GM12878 (cell line): ENCODE measurements around the gene PDCD6IP.

Source experiments
- EZH2 ChIP-seq: IDR thresholded peaks from 2 replicates; pipeline ENCODE4 v1.6.1; 2012; ENCODE audit warnings: low read depth, mild to moderate bottlenecking, control low read depth, inconsistent platforms, low read length, borderline replicate concordance; ENCODE audit not compliant: control insufficient read depth
- FOXK2 ChIP-seq: fragments of 450-650 bp; IDR thresholded peaks from 2 replicates; pipeline ENCODE4 v1.6.1; 2017; ENCODE audit warnings: mild to moderate bottlenecking, moderate library complexity
- FOXM1 ChIP-seq: IDR thresholded peaks from 2 replicates; pipeline ENCODE4 v1.6.1; 2012; ENCODE audit warnings: low read depth, mild to moderate bottlenecking, inconsistent platforms, low read length, moderate library complexity
- GABPA ChIP-seq: IDR thresholded peaks from 2 replicates; pipeline ENCODE4 v1.6.1; 2014; ENCODE audit warnings: antibody characterized with exemption, low read depth, mild to moderate bottlenecking, inconsistent platforms
- NR2C1 ChIP-seq: fragments of 450-650 bp; IDR thresholded peaks from 2 replicates; pipeline ENCODE4 v1.6.1; 2017; ENCODE audit warnings: antibody characterized with exemption, mild to moderate bottlenecking, moderate library complexity
- NR2C2 ChIP-seq: IDR thresholded peaks from 2 replicates; pipeline ENCODE4 v1.6.1; 2011; ENCODE audit warnings: borderline replicate concordance, low read depth; ENCODE audit not compliant: control insufficient read depth, insufficient read length
- POLR2A ChIP-seq: IDR thresholded peaks from 2 replicates; pipeline ENCODE4 v1.6.1; 2011; ENCODE audit warnings: low read depth, mild to moderate bottlenecking, low read length
- POLR2AphosphoS5 ChIP-seq: IDR thresholded peaks from 2 replicates; pipeline ENCODE4 v1.6.1; 2011; ENCODE audit warnings: mild to moderate bottlenecking, low read length, inconsistent platforms
- SMAD5 ChIP-seq: IDR thresholded peaks from 2 replicates; pipeline ENCODE4 v1.6.1; 2016; ENCODE audit warnings: antibody characterized with exemption, low read depth
- TBL1XR1 ChIP-seq: IDR thresholded peaks from 2 replicates; pipeline ENCODE4 v1.6.1; 2012; ENCODE audit warnings: low read depth, low read length, improper control_type of control experiment
- ZBED1 ChIP-seq: IDR thresholded peaks from 2 replicates; pipeline ENCODE4 v1.6.1; 2016; ENCODE audit warnings: borderline replicate concordance
- TF ChIP-seq, protein P1 (sequence below): IDR thresholded peaks from 2 replicates; pipeline ENCODE4 v1.6.1; 2012; ENCODE audit warnings: low read depth, low read length, improper control_type of control experiment
- TF ChIP-seq, protein P2 (sequence below): IDR thresholded peaks from 2 replicates; pipeline ENCODE4 v1.6.1; 2011; ENCODE audit warnings: low read depth, mild to moderate bottlenecking, low read length, moderate library complexity, borderline replicate concordance; ENCODE audit errors: extremely low read depth
- TF ChIP-seq, protein P3 (sequence below): IDR thresholded peaks from 2 replicates; pipeline ENCODE4 v1.6.1; 2011; ENCODE audit warnings: mild to moderate bottlenecking, low read depth, low read length, moderate library complexity; ENCODE audit not compliant: insufficient replicate concordance

DNA sequence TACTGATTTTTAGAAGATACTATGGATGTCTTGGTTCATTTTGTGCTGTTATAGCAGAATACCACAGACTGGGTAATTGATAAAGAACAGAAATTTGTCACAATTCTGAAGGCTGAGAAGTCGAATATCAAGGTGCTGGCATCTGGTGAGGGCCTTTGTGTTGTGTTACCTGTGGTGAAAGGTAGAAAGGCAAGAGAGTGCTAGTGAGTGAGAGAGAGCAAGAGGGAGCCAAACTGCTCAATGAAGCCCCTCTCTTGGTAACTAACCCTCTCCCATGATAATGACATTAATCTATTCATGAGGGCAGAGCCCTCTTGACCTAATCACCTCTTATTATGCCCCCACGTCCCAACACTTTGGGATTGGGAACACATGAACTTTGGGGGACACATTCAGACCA is 31.3 kb downstream of the PDCD6IP start:
- no peak for TF ChIP-seq POLR2AphosphoS5
- TF ChIP-seq FOXK2, result no peak
- TF ChIP-seq, protein P1, sequence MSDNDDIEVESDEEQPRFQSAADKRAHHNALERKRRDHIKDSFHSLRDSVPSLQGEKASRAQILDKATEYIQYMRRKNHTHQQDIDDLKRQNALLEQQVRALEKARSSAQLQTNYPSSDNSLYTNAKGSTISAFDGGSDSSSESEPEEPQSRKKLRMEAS, result no peak
- TF ChIP-seq EZH2, result no peak
- no peak for TF ChIP-seq NR2C2
- TF ChIP-seq FOXM1, result no peak
- no peak for TF ChIP-seq ZBED1
- TF ChIP-seq, protein P2, sequence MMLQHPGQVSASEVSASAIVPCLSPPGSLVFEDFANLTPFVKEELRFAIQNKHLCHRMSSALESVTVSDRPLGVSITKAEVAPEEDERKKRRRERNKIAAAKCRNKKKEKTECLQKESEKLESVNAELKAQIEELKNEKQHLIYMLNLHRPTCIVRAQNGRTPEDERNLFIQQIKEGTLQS, result no peak
- TF ChIP-seq SMAD5, result no peak
- TF ChIP-seq TBL1XR1, result no peak
- TF ChIP-seq POLR2A, result no peak
- no peak for TF ChIP-seq NR2C1
- TF ChIP-seq GABPA, result no peak
- TF ChIP-seq, protein P3, sequence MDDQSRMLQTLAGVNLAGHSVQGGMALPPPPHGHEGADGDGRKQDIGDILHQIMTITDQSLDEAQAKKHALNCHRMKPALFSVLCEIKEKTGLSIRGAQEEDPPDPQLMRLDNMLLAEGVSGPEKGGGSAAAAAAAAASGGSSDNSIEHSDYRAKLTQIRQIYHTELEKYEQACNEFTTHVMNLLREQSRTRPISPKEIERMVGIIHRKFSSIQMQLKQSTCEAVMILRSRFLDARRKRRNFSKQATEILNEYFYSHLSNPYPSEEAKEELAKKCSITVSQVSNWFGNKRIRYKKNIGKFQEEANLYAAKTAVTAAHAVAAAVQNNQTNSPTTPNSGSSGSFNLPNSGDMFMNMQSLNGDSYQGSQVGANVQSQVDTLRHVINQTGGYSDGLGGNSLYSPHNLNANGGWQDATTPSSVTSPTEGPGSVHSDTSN, result no peak
